ENCODE measurements around the gene PHF2.

DNA sequence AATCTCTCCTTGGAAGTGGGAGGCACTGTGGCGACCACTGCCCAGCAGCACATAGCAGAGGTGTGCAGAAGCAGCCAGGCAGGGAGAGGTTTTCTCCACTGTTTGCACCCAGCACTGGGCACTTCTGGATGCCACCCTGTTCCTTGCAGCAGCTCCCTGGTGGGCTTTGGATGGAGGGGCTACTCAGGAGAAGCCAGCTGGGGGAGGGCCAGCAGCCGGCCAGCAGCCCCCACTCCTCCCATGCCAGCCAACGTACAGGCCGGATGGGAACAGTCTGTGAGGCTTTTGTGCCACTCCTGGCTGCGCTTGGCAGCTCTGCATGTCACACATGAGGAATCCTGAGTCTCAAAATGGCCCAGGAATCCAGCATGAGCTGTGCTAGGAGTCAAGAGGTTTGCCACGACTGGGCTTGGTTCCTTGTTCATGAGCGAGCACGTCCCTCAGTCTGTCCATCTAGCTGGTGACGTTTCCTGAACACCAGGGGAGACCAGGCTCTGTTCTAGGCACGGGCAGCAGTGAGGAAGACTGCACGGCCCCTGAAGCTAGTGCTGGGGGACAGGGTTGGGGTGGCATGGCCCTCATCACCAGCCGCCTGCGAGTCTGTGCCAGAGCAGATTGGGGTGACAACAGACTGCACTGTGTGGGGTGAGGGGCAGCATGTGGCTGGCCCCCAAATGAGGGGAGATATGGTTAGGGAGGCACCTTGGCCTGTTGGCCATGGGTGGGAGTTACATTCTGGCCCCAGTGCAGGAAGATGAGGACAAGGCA lies 10.1 kb downstream of the PHF2 start:
- TF ChIP-seq, protein P1, sequence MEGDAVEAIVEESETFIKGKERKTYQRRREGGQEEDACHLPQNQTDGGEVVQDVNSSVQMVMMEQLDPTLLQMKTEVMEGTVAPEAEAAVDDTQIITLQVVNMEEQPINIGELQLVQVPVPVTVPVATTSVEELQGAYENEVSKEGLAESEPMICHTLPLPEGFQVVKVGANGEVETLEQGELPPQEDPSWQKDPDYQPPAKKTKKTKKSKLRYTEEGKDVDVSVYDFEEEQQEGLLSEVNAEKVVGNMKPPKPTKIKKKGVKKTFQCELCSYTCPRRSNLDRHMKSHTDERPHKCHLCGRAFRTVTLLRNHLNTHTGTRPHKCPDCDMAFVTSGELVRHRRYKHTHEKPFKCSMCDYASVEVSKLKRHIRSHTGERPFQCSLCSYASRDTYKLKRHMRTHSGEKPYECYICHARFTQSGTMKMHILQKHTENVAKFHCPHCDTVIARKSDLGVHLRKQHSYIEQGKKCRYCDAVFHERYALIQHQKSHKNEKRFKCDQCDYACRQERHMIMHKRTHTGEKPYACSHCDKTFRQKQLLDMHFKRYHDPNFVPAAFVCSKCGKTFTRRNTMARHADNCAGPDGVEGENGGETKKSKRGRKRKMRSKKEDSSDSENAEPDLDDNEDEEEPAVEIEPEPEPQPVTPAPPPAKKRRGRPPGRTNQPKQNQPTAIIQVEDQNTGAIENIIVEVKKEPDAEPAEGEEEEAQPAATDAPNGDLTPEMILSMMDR (IDR thresholded peaks at IDR 0.05 in 8 of 11, conservative IDR thresholded peaks at IDR 0.05 in 3 of 11) = no peak
- no peak for TF ChIP-seq POLR2A (IDR thresholded peaks at IDR 0.05)

All from spleen (tissue), 7 donors.